Measurements from ENCODE around the gene CGAS.
"Not testable (repeated sequence)": the region's sequence is repeated elsewhere in the genome, so short reads cannot be mapped to it uniquely, and the experiment has no call there.

The CGAS gene

DNA sequence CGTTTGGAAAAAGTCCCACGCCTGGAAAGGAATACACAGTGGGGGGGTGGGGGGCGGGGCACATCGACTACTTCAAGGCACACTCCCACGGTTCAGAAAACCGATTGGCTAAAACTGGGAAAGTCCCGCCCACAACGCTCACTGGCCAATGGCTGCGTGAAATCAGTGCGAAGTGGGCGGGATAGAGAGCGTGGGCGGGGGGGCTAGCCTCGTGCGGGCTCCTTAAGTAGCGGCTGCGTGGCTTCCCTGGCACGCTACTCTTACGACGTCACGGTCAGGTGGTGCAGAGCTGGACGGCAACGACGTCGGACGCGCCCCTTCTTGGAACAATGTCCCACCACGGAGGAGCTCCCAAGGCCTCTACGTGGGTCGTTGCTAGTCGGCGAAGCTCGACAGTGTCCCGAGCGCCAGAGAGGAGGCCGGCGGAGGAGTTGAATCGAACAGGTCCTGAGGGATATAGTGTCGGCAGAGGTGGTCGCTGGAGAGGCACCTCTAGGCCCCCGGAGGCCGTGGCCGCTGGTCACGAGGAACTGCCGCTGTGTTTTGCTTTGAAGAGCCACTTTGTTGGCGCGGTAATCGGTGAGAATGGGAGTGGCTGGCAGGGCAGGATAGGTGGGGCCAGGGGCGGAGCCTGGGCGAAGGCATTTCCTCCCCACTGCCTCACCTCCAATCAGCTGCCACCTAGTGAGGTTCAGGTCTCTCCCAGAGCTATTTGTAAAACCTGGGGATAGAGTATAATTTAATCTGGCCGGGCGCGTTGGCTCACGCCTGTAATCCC lies 57.3 kb downstream of the CGAS start, which contains the start of gene DDX43:
Gene DDX43 (plus strand): TSS at position 252 of the 778 bp plus-strand sequence. CDS start 78 bp downstream, at position 330.
- DNase-seq = no peak

- no peak for DNase-seq
Observed at GRCh38 chr6:73393278-73393677, 58.8 kb downstream of the CGAS start.

DNA sequence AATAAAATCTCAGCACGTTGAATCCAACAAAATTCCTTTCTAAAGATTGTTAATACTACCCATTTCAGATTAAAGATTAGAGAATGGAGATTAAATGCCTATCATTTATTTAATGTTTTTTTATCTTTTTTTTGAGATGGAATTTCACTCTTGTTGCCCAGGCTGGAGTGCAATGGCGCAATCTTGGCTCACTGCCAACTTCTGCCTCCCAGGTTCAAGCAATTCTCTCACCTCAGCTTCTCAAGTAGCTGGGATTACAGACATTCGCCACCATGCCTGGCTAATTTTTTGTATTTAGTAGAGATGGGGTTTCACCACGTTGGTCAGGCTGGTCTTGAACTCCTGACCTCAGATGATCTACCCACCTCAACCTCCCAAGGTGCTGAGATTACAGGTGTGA lies 59.9 kb downstream of the CGAS start:
- DNase-seq = not testable (repeated sequence)

DNA sequence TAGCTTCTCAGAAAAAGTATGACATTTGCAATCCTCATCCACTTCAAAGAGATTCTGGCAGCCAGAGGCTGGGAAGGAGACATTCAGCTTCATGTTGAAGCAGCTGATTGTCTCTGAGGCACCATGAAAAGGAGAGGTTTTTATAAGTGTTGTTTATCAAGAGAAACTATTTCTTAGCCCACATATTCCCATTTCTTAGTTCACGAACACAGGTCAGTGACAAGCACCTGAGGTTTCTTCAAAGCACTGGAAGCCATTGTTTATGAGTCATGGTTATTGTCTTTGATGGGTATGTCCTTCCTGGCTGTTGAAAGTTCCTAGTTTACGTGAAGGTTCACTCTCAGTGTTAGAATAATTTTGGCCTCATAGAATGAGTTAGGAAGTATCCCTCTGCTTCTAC lies 60.4 kb downstream of the CGAS start:
- DNase-seq = no peak

DNA sequence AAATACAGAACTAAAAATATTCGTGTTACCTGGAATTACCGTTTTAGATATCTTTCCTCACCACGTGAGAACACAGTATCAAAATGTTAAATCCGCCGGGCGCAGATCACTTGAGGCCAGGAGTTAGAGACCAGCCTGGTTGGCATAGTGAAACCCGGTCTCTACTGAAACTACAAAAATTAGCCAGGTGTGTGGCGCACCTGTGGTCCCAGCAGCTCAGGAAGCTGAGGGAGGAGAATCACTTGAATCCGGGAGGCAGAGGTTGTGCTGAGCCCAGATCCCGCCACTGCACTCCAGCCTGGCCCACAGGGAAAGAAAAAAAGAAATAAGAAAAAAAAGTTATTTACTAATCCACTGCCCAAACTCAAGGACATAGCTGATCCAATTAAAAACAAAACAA lies 62.2 kb downstream of the CGAS start:
- no peak for DNase-seq

GRCh38 chr6:73388800-73389512 lies 63.1 kb downstream of the CGAS start:
- DNase-seq = peak; percentile 50

DNA sequence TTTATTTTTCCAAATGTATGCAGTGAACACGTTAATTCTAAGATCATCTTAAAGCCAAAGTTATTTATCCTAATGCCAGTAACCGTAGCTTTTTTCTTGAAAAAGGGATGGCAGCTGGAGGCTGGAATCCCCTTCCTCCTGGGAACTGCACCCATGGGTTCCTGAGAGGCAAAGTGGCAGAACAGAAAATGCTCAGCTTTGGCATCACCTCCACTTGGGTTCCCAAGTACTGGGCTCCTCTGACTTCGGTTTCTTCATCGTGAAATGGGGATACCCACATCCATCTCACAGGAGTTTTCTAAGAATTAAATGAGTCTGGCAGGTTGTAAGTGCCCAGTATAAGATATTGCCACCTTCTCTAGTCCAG lies 63.7 kb downstream of the CGAS start:
- DNase-seq = no peak

DNA sequence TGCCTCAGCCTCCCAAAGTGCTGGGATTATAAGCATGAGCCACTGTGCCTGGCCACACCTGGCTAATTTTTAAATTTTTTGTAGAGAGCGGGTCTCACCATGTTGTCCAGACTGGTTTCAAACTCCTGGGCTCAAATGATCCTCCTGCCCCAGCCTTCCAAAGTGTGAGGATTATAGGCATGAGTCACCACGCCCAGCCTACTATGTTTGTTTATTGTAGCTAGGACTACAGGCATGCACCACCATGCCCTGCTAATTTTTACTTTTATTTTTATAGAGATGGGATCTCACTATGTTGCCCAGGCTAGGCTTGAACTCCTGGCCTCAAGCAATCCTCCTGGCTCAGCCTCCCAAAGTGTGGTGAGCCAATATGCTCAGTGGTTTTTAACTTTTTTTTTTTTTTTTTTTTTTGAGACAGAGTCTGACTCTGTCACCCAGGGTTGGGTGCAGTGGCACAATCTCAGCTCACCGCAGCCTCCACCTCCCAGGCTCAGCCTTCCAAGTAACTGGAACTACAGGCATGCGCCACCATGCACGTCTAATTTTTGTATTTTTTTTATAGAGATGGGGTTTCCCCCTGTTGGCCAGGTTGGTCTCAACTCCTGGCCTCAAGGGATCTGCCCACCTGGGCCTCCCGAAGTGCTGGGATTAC lies 69.5 kb downstream of the CGAS start:
- no peak for DNase-seq

DNA sequence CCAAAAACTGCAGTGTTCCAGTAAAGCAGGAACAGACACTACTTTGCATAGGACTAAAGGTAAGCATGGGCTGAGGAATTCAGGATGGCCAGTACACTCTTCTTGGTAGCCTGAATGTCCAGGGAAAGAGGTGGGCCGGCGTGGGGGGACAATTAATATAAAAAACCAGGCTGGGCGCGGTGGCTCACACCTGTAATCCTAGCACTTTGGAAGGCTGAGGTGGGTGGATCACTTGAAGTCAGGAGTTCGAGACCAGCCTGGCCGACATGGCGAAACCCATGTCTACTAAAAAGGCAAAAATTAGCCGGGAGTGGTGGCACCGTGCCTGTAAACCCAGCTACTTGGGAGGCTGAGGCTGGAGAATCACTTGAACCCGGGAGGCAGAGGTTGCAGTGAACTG lies 70.6 kb downstream of the CGAS start:
- DNase-seq = not testable (repeated sequence)

DNA sequence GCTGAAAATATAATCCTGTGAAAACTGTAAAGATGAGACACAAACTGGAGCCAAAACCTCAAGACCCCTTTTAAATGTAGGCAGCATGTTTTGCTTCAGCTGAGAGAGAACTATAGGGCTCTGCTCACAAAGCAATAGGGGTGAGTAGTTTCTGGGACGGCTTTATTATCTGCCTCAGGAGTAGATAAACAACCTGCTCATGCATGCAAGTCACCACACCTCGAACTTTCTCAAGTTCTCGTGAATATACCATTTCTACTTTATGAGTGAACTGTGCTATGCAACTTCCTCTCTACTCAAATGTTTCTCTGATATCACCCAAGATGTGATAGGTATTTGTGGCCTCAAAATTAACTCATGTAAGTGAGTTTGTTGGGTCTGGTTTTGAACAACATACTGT lies 74.9 kb downstream of the CGAS start:
- DNase-seq = no peak

GRCh38 chr6:73375216-73375615 lies 76.9 kb downstream of the CGAS start:
- no peak for DNase-seq

Data from NCI-H1105 (cell line).